Suprapubic skin (tissue), 4 donors: ENCODE results near the gene MAP3K8.

ENCODE experiments used
- CTCF ChIP-seq, 2 donors: fragments of 200-600 bp in 1 of 2; fragments of 450-650 bp in 1 of 2; sonication (generic) in 1 of 2; IDR thresholded peaks; one replicate each; pipeline ENCODE4 v1.5.1; 2016 to 2019; ENCODE audit warnings: antibody characterized with exemption in 2 of 2, mild to moderate bottlenecking in 1 of 2, moderate library complexity in 1 of 2
- EP300 ChIP-seq: sonication (generic); formaldehyde crosslinking; IDR thresholded peaks from one replicate; pipeline ENCODE4 v1.6.1; 2017; ENCODE audit warnings: antibody characterized with exemption
- POLR2A ChIP-seq, 2 donors: fragments of 450-650 bp; IDR thresholded peaks; one replicate each; pipeline ENCODE4 v1.6.1; 2017; ENCODE audit warnings: antibody characterized with exemption in 2 of 2, mild to moderate bottlenecking in 2 of 2, moderate library complexity in 2 of 2
- POLR2AphosphoS5 ChIP-seq, 3 donors: sonication (generic); formaldehyde crosslinking; IDR thresholded peaks; one replicate each; pipeline ENCODE4 v1.6.1; 2017; ENCODE audit warnings: antibody characterized with exemption in 3 of 3

DNA sequence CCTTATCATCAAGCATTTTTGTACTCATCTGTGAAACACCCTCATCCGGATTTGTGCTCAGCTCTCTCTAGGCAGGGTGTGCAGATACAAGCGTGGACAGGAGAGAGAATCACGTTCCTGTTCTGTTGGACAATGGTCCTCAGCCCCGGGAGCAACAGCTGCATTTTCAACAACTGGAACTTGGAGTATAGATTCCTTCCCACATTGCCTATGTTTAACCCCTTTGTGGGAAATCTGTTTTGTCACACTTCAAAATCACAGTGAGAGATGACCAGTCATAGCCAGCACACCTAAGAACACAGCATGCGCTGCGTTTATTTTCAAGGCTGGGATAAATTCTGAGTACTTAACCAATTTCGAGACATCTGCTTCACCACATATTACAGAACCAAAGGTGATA, 32.5 kb downstream of the MAP3K8 start:
- no peak for TF ChIP-seq CTCF (IDR thresholded peaks at IDR 0.05)
- no peak for TF ChIP-seq EP300
- TF ChIP-seq POLR2A (IDR thresholded peaks at IDR 0.05): no peak
- no peak for TF ChIP-seq POLR2AphosphoS5 (IDR thresholded peaks at IDR 0.05)
